Measurements from ENCODE around the gene EDC4. TPM values are rescaled to one million over a fixed set of nuclear protein-coding genes. Genes with fewer than 3 reads are reported as not detected.
A peak's percentile ranks its signal among the peaks of the same experiment; 100 is the strongest.

Gene EDC4
- total RNA-seq, 1 experiment from 2014 or later, result 106 TPM

GRCh38 chr16:67825119-67825518, 47.7 kb upstream of the EDC4 start:
- Mint-ChIP-seq H3K36me3 (ENCODE audit: insufficient read depth in 1 of 3, low read depth in 3 of 3) (peaks cover 14 to 43% (median 43%) of the 10 kb centered on the region in 3 experiments; a peak in 6 of 7 replicates), H3K9me3 (no peaks in the 10 kb centered on the region), H3K4me1 (peaks cover 12 to 15% of the 10 kb centered on the region in 2 experiments), H3K4me3 (no peak overlapping the region), H3K27me3 (ENCODE audit: low read depth) (peaks cover 2% of the 10 kb centered on the region; the same call in 1 of the 2 replicates), H3K27ac (peak overlapping the region in 1 of 3 experiments; percentile 29; a peak in 3 of 7 replicates)
- Histone ChIP-seq H3K9ac (ENCODE audit: extremely low read depth, insufficient read length, low read length) (no peak overlapping the region), H3K23ac (ENCODE audit: insufficient read length, low read depth, low read length) (no peak overlapping the region), H2BK5ac (ENCODE audit: insufficient read length, low read length) (no peak overlapping the region), H3K4me1 (ENCODE audit: insufficient read depth, low read length) (no peaks in the 10 kb centered on the region), H3K18ac (ENCODE audit: insufficient read length, low read depth, low read length) (no peak overlapping the region), H4K8ac (replicated peaks; ENCODE audit: insufficient read length, low read depth, low read length) (no peak overlapping the region), H3K27me3 (ENCODE audit: insufficient read depth, low read length) (no peaks in the 10 kb centered on the region), H3K23me2 (ENCODE audit: insufficient read length, low read depth, low read length, poor library complexity, severe bottlenecking) (no peaks in the 10 kb centered on the region), H3K79me1 (ENCODE audit: insufficient read depth, low read depth, low read length, poor library complexity, severe bottlenecking) (no peaks in the 10 kb centered on the region), H3K4me2 (ENCODE audit: insufficient read depth, insufficient read length, low read length) (no peak overlapping the region), H3K4ac (ENCODE audit: low read depth, low read length) (no peak overlapping the region), H2AK5ac (ENCODE audit: insufficient read length, low read length) (no peak overlapping the region), H3T11ph (ENCODE audit: low read length) (no peak overlapping the region), H3K79me2 (ENCODE audit: insufficient read depth, low read length) (no peaks in the 10 kb centered on the region), H4K91ac (ENCODE audit: insufficient read length, low read depth, low read length) (no peak overlapping the region), H2BK20ac (ENCODE audit: low read depth, low read length, poor library complexity, severe bottlenecking) (no peak overlapping the region), H2BK15ac (ENCODE audit: low read depth, low read length) (no peak overlapping the region), H3K27ac (ENCODE audit: insufficient read length, low read depth, low read length) (no peak overlapping the region), H4K20me1 (ENCODE audit: control insufficient read depth, insufficient read depth, insufficient read length) (no peaks in the 10 kb centered on the region), H3K9me3 (ENCODE audit: control insufficient read depth, low read depth, low read length) (no peaks in the 10 kb centered on the region), H2BK12ac (ENCODE audit: insufficient read length, low read depth, low read length) (no peak overlapping the region), H3K14ac (ENCODE audit: insufficient read depth, low read length) (no peak overlapping the region), H2AFZ (ENCODE audit: low read length) (no peak overlapping the region), H3K56ac (ENCODE audit: insufficient read length, low read depth, low read length) (no peak overlapping the region), H2BK120ac (ENCODE audit: low read depth, low read length, poor library complexity, severe bottlenecking) (no peak overlapping the region), H4K5ac (ENCODE audit: insufficient read length, low read depth, low read length) (no peak overlapping the region)
- no peak for DNase-seq
- TF ChIP-seq CTCF (conservative IDR thresholded peaks at IDR 0.05), result no peak
- WGBS (ENCODE audit: extremely low coverage, insufficient read length, low lambda C conversion rate), result no CpG with 5 or more reads among the region's 8 CpGs

All from H9 (cell line).